IPS DF 4.7 (cell line): ENCODE data around the gene USP28.

Experiments used
- DNase-seq: peaks from one replicate; pipeline ENCODE4 v3.0.0-alpha.2; 2013; ENCODE audit warnings: low spot score; ENCODE audit errors: extremely low read depth

USP28 gene

GRCh38 chr11:113876798-113877669 is 1.7 kb upstream of the USP28 start:
- DNase-seq: no peak

GRCh38 chr11:113876074-113876797 is 864 bp upstream of the USP28 start:
- DNase-seq: no peak

GRCh38 chr11:113874581-113875233 is 665 bp downstream of the USP28 start:
- DNase-seq: no peak

- no peak for DNase-seq
Observed at GRCh38 chr11:113874096-113874495, 1.3 kb downstream of the USP28 start.

GRCh38 chr11:113873236-113873626 is 2.1 kb downstream of the USP28 start:
- no peak for DNase-seq

- no peak for DNase-seq
Observed at GRCh38 chr11:113871336-113871735, 4.0 kb downstream of the USP28 start.

- no peak for DNase-seq
Observed at GRCh38 chr11:113867843-113868503, 7.4 kb downstream of the USP28 start.

GRCh38 chr11:113865873-113866272 is 9.5 kb downstream of the USP28 start:
- DNase-seq: no peak

GRCh38 chr11:113864410-113864809 is 11.0 kb downstream of the USP28 start:
- no peak for DNase-seq

GRCh38 chr11:113862435-113862834 is 12.9 kb downstream of the USP28 start:
- DNase-seq: peak; percentile 36

- DNase-seq: no peak
Observed at GRCh38 chr11:113859665-113860064, 15.7 kb downstream of the USP28 start.

GRCh38 chr11:113856966-113857759 is 18.2 kb downstream of the USP28 start:
- DNase-seq: no peak

- DNase-seq: no peak
Observed at GRCh38 chr11:113855803-113856202, 19.6 kb downstream of the USP28 start.

- no peak for DNase-seq
Observed at GRCh38 chr11:113850188-113850587, 25.2 kb downstream of the USP28 start.

GRCh38 chr11:113849713-113850112 is 25.7 kb downstream of the USP28 start:
- DNase-seq: peak; percentile 96

- DNase-seq: no peak
Observed at GRCh38 chr11:113847580-113847979, 27.8 kb downstream of the USP28 start.

GRCh38 chr11:113847111-113847510 is 28.3 kb downstream of the USP28 start:
- DNase-seq: no peak

- DNase-seq: no peak
Observed at GRCh38 chr11:113841691-113842090, 33.7 kb downstream of the USP28 start.

GRCh38 chr11:113840932-113841664 is 34.3 kb downstream of the USP28 start:
- no peak for DNase-seq

- no peak for DNase-seq
Observed at GRCh38 chr11:113839842-113840241, 35.5 kb downstream of the USP28 start.
